HEK293 (cell line): ENCODE data around the gene RPL35A.

ENCODE experiments used
- EGR2 ChIP-seq: fragments of 450-650 bp; formaldehyde crosslinking; IDR thresholded peaks from 2 replicates; pipeline ENCODE4 v1.5.1; 2016; ENCODE audit warnings: low read depth, missing biosample characterization, missing genetic modification characterization
- GLIS1 ChIP-seq: fragments of 450-650 bp; formaldehyde crosslinking; IDR thresholded peaks from 2 replicates; pipeline ENCODE4 v1.5.1; 2016; ENCODE audit warnings: missing biosample characterization, missing genetic modification characterization
- INSM2 ChIP-seq: fragments of 450-650 bp; formaldehyde crosslinking; IDR thresholded peaks from 2 replicates; pipeline ENCODE4 v1.5.1; 2016; ENCODE audit warnings: missing biosample characterization, missing genetic modification characterization
- KLF9 ChIP-seq: fragments of 450-650 bp; formaldehyde crosslinking; IDR thresholded peaks from 2 replicates; pipeline ENCODE4 v1.5.1; 2016; ENCODE audit warnings: missing biosample characterization, missing genetic modification characterization, low read depth
- MYNN ChIP-seq: fragments of 450-650 bp; formaldehyde crosslinking; IDR thresholded peaks from 2 replicates; pipeline ENCODE4 v1.5.1; 2016; ENCODE audit warnings: missing biosample characterization, missing genetic modification characterization, borderline replicate concordance
- PRDM1 ChIP-seq: fragments of 450-650 bp; formaldehyde crosslinking; IDR thresholded peaks from 2 replicates; pipeline ENCODE4; 2016; ENCODE audit warnings: missing biosample characterization, missing genetic modification characterization
- PRDM4 ChIP-seq: fragments of 450-650 bp; formaldehyde crosslinking; IDR thresholded peaks from 2 replicates; pipeline ENCODE4 v1.5.1; 2017; ENCODE audit warnings: missing biosample characterization, missing genetic modification characterization
- REST ChIP-seq: fragments of 450-650 bp; formaldehyde crosslinking; IDR thresholded peaks from 2 replicates; pipeline ENCODE4 v1.5.1; 2016; ENCODE audit warnings: missing biosample characterization, missing genetic modification characterization
- SP7 ChIP-seq: fragments of 450-650 bp; formaldehyde crosslinking; IDR thresholded peaks from 2 replicates; pipeline ENCODE4 v1.5.1; 2016; ENCODE audit warnings: missing biosample characterization, missing genetic modification characterization
- TCF7L2 ChIP-seq: IDR thresholded peaks from 2 replicates; pipeline ENCODE4 v1.6.1; 2011; ENCODE audit warnings: low read depth, mild to moderate bottlenecking, inconsistent platforms, low read length, moderate library complexity, borderline replicate concordance
- YY2 ChIP-seq: fragments of 450-650 bp; formaldehyde crosslinking; IDR thresholded peaks from 2 replicates; pipeline ENCODE4 v1.5.1; 2016; ENCODE audit warnings: missing biosample characterization, missing genetic modification characterization
- ZBTB17 ChIP-seq: fragments of 450-650 bp; formaldehyde crosslinking; IDR thresholded peaks from 2 replicates; pipeline ENCODE4 v1.5.1; 2016; ENCODE audit warnings: missing biosample characterization, missing genetic modification characterization
- ZBTB26 ChIP-seq: fragments of 450-650 bp; formaldehyde crosslinking; optimal IDR thresholded peaks from 2 replicates; pipeline ENCODE3; 2016; ENCODE audit warnings: missing biosample characterization, mild to moderate bottlenecking, missing genetic modification characterization
- ZBTB8A ChIP-seq: fragments of 450-650 bp; formaldehyde crosslinking; IDR thresholded peaks from 2 replicates; pipeline ENCODE4 v1.5.1; 2016; ENCODE audit warnings: missing biosample characterization, missing genetic modification characterization
- ZFP37 ChIP-seq: fragments of 450-650 bp; formaldehyde crosslinking; IDR thresholded peaks from 2 replicates; pipeline ENCODE4 v1.5.1; 2016; ENCODE audit warnings: missing biosample characterization, missing genetic modification characterization
- ZIC2 ChIP-seq: fragments of 450-650 bp; formaldehyde crosslinking; IDR thresholded peaks from 2 replicates; pipeline ENCODE4 v1.5.1; 2016; ENCODE audit warnings: missing biosample characterization, missing genetic modification characterization
- ZNF266 ChIP-seq: fragments of 450-650 bp; formaldehyde crosslinking; IDR thresholded peaks from 2 replicates; pipeline ENCODE4 v1.5.1; 2016; ENCODE audit warnings: missing biosample characterization, missing genetic modification characterization, low read depth
- ZNF335 ChIP-seq: fragments of 450-650 bp; formaldehyde crosslinking; conservative IDR thresholded peaks from 2 replicates; pipeline ENCODE4 v1.5.1; 2016; ENCODE audit warnings: missing biosample characterization, missing genetic modification characterization
- ZNF366 ChIP-seq: fragments of 450-650 bp; formaldehyde crosslinking; conservative IDR thresholded peaks from 2 replicates; pipeline ENCODE4 v1.5.1; 2016; ENCODE audit warnings: missing biosample characterization, missing genetic modification characterization
- ZNF391 ChIP-seq: fragments of 450-650 bp; formaldehyde crosslinking; IDR thresholded peaks from 2 replicates; pipeline ENCODE4 v1.5.1; 2016; ENCODE audit warnings: low read depth, missing biosample characterization, missing genetic modification characterization, borderline replicate concordance
- ZNF488 ChIP-seq: fragments of 450-650 bp; formaldehyde crosslinking; IDR thresholded peaks from 2 replicates; pipeline ENCODE4 v1.5.1; 2016; ENCODE audit warnings: missing biosample characterization, missing genetic modification characterization
- ZNF600 ChIP-seq: fragments of 450-650 bp; formaldehyde crosslinking; IDR thresholded peaks from 2 replicates; pipeline ENCODE4 v1.5.1; 2016; ENCODE audit warnings: missing biosample characterization, missing genetic modification characterization
- ZNF692 ChIP-seq: fragments of 450-650 bp; formaldehyde crosslinking; IDR thresholded peaks from 2 replicates; pipeline ENCODE4 v1.5.1; 2016; ENCODE audit warnings: missing biosample characterization, missing genetic modification characterization
- ZNF76 ChIP-seq: fragments of 450-650 bp; formaldehyde crosslinking; IDR thresholded peaks from 2 replicates; pipeline ENCODE4; 2016; ENCODE audit warnings: low read depth, missing biosample characterization, missing genetic modification characterization, borderline replicate concordance
- ZNF768 ChIP-seq: fragments of 450-650 bp; formaldehyde crosslinking; IDR thresholded peaks from 2 replicates; pipeline ENCODE4 v1.5.1; 2018; ENCODE audit warnings: missing biosample characterization, mild to moderate bottlenecking, missing genetic modification characterization
- ZNF792 ChIP-seq: fragments of 450-650 bp; formaldehyde crosslinking; IDR thresholded peaks from 2 replicates; pipeline ENCODE4 v1.5.1; 2016; ENCODE audit warnings: missing biosample characterization, missing genetic modification characterization
- ZNF843 ChIP-seq: fragments of 450-650 bp; formaldehyde crosslinking; IDR thresholded peaks from 2 replicates; pipeline ENCODE4 v1.5.1; 2016; ENCODE audit warnings: missing biosample characterization, missing genetic modification characterization
- ZXDB ChIP-seq: fragments of 450-650 bp; formaldehyde crosslinking; IDR thresholded peaks from 2 replicates; pipeline ENCODE4 v1.5.1; 2016; ENCODE audit warnings: missing biosample characterization, missing genetic modification characterization

The RPL35A gene

GRCh38 chr3:197959891-197960693, 10.1 kb downstream of the RPL35A start, which contains the start of gene LMLN (continued):
- no peak; the same call in none of the 2 replicates for TF ChIP-seq ZNF366
- TF ChIP-seq YY2 (tag by site-specific recombination): peak; percentile 58; the same call in 1 of the 2 replicates
- peak; percentile 74 for TF ChIP-seq PRDM4 (tag by site-specific recombination)
- no peak for TF ChIP-seq ZNF792 (tag by site-specific recombination)
- TF ChIP-seq ZNF488 (tag by site-specific recombination): no peak
- TF ChIP-seq ZBTB26: peak; percentile 60
- TF ChIP-seq PRDM1 (tag by site-specific recombination): peak; percentile 85
- peak; percentile 48; the same call in 1 of the 2 replicates for TF ChIP-seq ZNF76 (tag by site-specific recombination)
- TF ChIP-seq INSM2 (tag by site-specific recombination): 0 out of 2 replicates have a peak, but pooled peaks have one; percentile 45
- TF ChIP-seq KLF9 (tag by site-specific recombination): peak; percentile 91
- peak; percentile 32 for TF ChIP-seq ZFP37
- peak; percentile 52 for TF ChIP-seq ZBTB17
- peak; percentile 62 for TF ChIP-seq SP7 (tag by site-specific recombination)
- peak; percentile 95 for TF ChIP-seq ZBTB8A (tag by site-specific recombination)
- TF ChIP-seq REST (tag by site-specific recombination): no peak
- peak; percentile 50 for TF ChIP-seq ZNF692
- TF ChIP-seq ZXDB (tag by site-specific recombination): peak; percentile 44; the same call in 1 of the 2 replicates
- TF ChIP-seq ZNF335 (tag by site-specific recombination): peak; percentile 85
- TF ChIP-seq ZNF600 (tag by site-specific recombination): peak; percentile 82
- TF ChIP-seq ZIC2 (tag by site-specific recombination): peak; percentile 35; the same call in 1 of the 2 replicates
- TF ChIP-seq ZNF843: peak; percentile 19; the same call in 1 of the 2 replicates
- peak; percentile 93 for TF ChIP-seq EGR2 (tag by site-specific recombination)
- TF ChIP-seq ZNF266 (tag by site-specific recombination): 0 out of 2 replicates have a peak, but pooled peaks have one; percentile 11
- TF ChIP-seq GLIS1 (tag by site-specific recombination): peak; percentile 95
- peak; percentile 46; the same call in 1 of the 2 replicates for TF ChIP-seq MYNN (tag by site-specific recombination)
- no peak; the same call in 1 of the 2 replicates for TF ChIP-seq ZNF391 (tag by site-specific recombination)
- peak; percentile 50; the same call in 1 of the 2 replicates for TF ChIP-seq TCF7L2
- TF ChIP-seq ZNF768: no peak
